ENCODE measurements around the gene SMYD3.
"Not testable (repeated sequence)": the region's sequence is repeated elsewhere in the genome, so short reads cannot be mapped to it uniquely, and the experiment has no call there.

SMYD3 gene

GRCh38 chr1:246413430-246413829 is 93.6 kb downstream of the SMYD3 start:
- DNase-seq: no peak

GRCh38 chr1:246404078-246404477 is 103.0 kb downstream of the SMYD3 start:
- no peak for DNase-seq

- no peak for DNase-seq
These were observed 108.8 kb downstream of the SMYD3 start for GRCh38 chr1:246398126-246398813.

- no peak for DNase-seq
These were observed 110.0 kb downstream of the SMYD3 start for GRCh38 chr1:246397046-246397445.

GRCh38 chr1:246396322-246396721 is 110.8 kb downstream of the SMYD3 start:
- no peak for DNase-seq

GRCh38 chr1:246394121-246394520 is 113.0 kb downstream of the SMYD3 start:
- no peak for DNase-seq

- no peak for DNase-seq
These were observed 116.2 kb downstream of the SMYD3 start for GRCh38 chr1:246390855-246391254.

- no peak for DNase-seq
These were observed 122.5 kb downstream of the SMYD3 start for GRCh38 chr1:246384616-246385015.

- DNase-seq: no peak
These were observed 123.3 kb downstream of the SMYD3 start for GRCh38 chr1:246383791-246384190.

- no peak for DNase-seq
These were observed 123.9 kb downstream of the SMYD3 start for GRCh38 chr1:246383239-246383589.

GRCh38 chr1:246382589-246383238 is 124.4 kb downstream of the SMYD3 start:
- no peak for DNase-seq

- DNase-seq: no peak
These were observed 125.6 kb downstream of the SMYD3 start for GRCh38 chr1:246381452-246381851.

- DNase-seq: no peak
These were observed 129.4 kb downstream of the SMYD3 start for GRCh38 chr1:246377625-246378153.

GRCh38 chr1:246373828-246374569 is 133.1 kb downstream of the SMYD3 start:
- no peak for DNase-seq

- DNase-seq: no peak
These were observed 134.5 kb downstream of the SMYD3 start for GRCh38 chr1:246372559-246372958.

- no peak for DNase-seq
These were observed 140.0 kb downstream of the SMYD3 start for GRCh38 chr1:246367041-246367440.

GRCh38 chr1:246365708-246366107 is 141.4 kb downstream of the SMYD3 start:
- no peak for DNase-seq

- no peak for DNase-seq
These were observed 142.6 kb downstream of the SMYD3 start for GRCh38 chr1:246364415-246364941.

- not testable (repeated sequence) for DNase-seq
These were observed 150.0 kb downstream of the SMYD3 start for GRCh38 chr1:246357014-246357598.

- no peak for DNase-seq
These were observed 151.5 kb downstream of the SMYD3 start for GRCh38 chr1:246355411-246356230.

GRCh38 chr1:246351721-246352120 is 155.4 kb downstream of the SMYD3 start:
- DNase-seq: no peak

- DNase-seq: no peak
These were observed 156.3 kb downstream of the SMYD3 start for GRCh38 chr1:246350745-246351144.

Data from hippocampal formation (tissue), 2 donors.